Myocyte (in vitro differentiated cells): Measurements from ENCODE around the gene SYNE2. TPM values are rescaled to one million over a fixed set of nuclear protein-coding genes. Genes with fewer than 3 reads are reported as not detected.
A peak's percentile ranks its signal among the peaks of the same experiment; 100 is the strongest.
"Not testable (repeated sequence)": the region's sequence is repeated elsewhere in the genome, so short reads cannot be mapped to it uniquely, and the experiment has no call there.

Experiments used
- DNase-seq: peaks from one replicate; pipeline ENCODE4 v3.0.0-alpha.2; 2012; ENCODE audit warnings: low read depth
- total RNA-seq: library from RNA; depleted of rRNA; stranded (reverse); fragments of >200 nt; gene quantifications from 2 replicates; pipeline ENCODE4 v1.2.3, GENCODE V29; 2014

SYNE2 gene
- total RNA-seq, 1 donor from 2014 or later: 14.8 TPM

DNA sequence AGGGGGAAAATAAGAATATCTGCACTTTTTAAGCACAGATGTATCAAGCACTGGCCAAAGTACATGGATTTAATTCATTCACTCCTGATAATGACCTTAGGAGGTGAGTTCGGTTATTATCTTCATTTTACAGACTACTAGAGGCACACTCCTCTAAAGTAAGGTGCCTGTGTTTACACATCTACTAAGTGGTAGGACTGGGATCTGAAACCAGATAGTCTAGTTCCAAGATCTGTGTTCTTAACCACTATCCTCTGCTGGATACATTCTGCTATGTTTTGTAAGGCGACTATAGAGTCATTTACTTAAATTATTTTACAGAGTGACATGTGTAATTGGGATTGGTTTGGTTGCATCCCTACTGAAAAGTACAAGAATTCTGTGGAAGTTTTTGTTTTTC, 266.1 kb downstream of the SYNE2 start:
- no peak for DNase-seq

GRCh38 chr14:64119500-64119899, 266.7 kb downstream of the SYNE2 start:
- no peak for DNase-seq

DNA sequence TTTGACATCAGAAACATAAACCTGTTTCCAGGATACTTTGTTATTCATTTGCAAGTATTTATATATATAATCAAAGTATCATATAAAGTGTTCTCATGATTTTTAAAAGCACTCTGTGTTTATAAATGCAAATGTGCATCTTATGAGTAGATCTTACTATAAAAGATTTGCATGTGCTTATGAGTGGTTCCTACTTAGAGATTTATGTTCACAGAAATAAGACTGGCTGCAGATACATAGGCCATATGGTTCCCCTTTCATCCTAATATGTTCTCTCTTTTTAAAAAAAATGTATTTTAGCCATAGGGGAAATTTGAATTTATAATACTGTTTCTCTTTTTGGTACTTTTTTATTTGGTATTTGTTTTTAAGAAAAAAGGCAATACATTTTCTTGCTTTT, 267.2 kb downstream of the SYNE2 start:
- DNase-seq: no peak

DNA sequence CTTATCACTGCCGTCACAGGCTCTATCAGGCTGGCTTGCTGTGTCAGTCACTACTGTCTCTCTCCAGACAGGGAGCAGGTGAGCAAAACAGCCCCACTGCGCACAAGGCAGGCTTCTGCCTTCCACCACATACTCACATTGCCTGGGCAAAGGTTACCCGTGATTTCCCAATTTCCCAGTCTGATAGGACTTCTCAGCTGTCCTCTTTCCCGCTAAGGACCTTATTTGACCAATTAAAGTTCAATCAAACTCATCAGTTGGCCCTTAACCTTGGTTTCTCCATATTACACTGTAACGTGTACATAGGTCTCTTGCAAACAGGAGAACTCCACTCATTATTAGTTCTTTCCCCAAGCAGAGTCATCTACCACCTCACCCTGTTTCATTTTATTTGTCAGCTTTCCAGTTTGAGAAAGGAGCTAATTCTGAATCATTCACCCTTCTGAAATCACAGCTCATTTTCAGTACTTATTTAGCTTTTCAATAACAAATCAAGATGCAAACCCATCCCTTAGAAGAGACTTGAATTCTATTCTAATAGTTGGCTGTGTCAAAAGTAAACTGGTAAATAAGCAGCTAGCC, 270.5 kb downstream of the SYNE2 start:
- no peak for DNase-seq

DNA sequence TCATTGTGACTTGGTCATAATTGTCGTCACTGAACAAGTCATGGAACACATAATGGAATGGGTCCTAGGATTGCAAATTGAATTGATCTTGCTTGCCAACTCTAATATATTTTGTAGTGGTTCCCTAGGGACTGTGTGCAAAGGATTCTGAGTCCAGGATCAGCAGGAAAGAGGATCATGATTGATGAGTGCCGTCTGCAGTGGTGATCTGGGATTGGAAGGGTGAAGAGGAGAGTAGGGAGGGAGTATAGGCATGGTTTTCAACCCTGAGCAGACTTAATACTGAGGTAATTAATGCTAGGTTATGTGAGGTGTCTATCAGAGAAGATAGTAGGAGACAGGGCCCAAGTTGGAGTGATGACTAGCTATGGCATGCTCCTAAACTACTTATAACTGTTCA, 272.5 kb downstream of the SYNE2 start:
- no peak for DNase-seq

- no peak for DNase-seq
Observed at GRCh38 chr14:64126548-64126947, 273.7 kb downstream of the SYNE2 start.

DNA sequence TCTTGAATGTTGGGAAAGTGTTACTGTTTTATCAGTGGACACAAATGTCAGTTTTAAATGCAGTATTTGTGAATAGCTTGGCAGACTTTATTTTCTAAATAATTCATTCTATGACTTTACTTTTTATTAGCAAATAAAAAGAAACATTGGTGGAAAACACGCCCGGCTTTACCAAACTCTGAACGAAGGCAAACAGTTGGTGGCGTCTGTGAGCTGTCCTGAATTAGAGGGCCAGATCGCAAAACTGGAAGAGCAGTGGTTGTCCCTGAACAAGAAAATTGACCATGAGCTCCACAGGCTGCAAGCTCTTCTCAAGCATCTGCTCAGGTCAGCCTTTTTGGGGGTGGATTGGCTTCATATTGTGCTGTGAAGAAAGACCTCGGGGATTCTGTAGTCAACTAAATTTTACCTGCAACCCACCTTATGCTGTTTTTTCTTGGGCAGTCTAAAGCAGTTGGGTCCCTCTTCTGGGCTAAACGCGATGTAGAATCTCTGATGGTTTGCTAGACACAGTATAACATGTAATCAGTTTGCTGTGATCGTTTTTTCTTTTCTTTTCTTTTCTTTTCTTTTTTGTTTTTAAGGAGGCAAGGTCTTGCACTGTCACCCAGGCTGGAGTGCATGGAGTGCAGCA, 285.0 kb downstream of the SYNE2 start:
- DNase-seq: no peak

- peak; percentile 86 for DNase-seq
Observed at GRCh38 chr14:64147126-64147790, 294.5 kb downstream of the SYNE2 start.

GRCh38 chr14:64149921-64150320, 297.1 kb downstream of the SYNE2 start:
- DNase-seq: no peak

GRCh38 chr14:64158608-64159007, 305.8 kb downstream of the SYNE2 start:
- no peak for DNase-seq

DNA sequence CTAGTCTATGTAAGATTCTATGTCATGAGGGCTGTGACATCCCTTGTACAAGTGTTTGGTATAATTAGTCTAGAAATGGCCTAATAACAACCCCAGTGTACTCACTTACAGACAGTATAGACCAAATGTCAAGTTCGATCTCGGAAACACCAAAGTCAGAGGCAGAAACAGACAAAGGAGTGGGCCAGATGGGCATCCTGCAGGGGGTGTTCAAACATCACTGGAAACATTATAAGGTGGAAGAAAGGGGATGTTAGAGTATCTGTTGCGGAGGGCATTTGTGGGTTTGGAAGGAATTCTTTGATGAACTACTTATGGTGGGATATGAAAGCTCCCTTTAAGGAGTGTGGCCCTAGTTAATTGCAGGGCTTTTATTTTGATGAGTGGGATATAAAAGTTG, 306.8 kb downstream of the SYNE2 start:
- no peak for DNase-seq

GRCh38 chr14:64170181-64170580, 317.4 kb downstream of the SYNE2 start:
- no peak for DNase-seq

DNA sequence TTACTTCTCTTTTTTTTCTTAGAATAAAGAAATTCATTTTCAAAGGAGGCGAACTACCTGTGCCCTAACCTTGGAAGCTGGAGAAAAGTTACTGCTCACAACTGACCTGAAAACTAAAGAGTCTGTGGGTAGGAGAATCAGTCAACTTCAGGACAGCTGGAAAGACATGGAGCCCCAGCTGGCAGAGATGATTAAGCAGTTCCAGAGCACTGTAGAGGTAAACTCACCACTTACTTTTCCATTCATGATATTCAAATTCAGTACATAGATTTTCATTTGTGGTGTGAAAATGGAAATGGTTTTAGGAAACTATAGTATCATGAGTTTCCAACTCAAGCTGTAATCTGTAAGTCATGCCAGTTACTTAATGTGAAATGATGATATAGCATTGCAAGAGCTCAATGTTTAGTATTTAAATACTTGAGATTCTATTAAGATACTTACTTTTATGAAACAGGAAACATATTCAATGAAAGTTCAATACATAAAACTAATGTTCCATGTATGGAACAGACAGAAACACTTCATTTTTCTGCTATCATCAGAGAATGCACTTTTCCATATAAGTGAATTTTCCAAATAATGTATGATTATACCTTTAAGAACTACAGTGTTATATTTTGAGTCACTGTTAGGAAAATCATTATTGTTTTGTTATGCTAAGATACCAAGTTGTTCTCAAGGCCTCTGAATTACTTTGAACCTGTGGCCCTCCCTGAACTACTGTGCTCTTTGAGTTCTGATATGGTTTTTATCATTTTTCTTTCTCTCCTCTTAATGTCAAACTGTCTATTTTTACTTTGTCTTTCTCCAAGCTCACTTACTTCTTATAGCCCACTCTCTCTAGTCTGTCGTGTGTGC, 322.3 kb downstream of the SYNE2 start:
- peak; percentile 37 for DNase-seq

DNA sequence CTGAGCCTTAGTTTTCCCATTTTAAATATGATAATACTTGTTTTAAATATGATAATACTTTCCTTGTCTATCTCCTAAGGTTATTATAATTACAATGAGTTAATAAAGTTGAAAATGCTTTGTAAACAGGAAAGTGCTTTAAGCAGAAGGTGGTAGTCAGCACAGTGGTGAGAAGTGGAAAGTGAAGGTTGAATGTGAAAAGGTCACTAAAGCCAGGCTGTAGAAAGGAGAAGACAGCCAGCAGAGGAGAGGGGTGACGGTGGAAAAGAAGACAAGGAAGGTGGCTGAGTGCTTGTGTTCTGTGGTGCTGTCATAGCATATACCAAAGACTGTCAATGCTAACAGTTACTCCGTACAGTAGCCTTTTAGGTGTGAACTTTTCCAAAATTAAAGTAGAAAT, 323.5 kb downstream of the SYNE2 start:
- no peak for DNase-seq

DNA sequence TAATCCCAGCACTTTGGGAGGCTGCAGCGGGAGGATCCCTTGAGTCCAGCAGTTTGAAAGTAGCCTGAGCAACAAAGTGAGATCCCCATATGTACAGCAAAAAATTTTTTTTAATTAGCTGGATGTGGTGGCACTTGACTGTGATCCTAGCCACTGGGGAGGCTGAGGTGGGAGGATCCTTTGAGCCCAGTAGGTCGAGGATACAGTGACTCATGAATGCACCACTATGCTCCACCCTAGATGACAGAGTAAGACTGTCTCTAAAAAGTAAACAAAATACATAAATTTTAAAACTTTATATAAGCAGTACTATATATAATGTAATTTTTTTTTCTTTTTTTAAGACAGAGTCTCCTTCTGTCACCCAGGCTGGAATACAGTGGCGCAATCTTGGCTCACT, 326.0 kb downstream of the SYNE2 start:
- DNase-seq: no peak

- not testable (repeated sequence) for DNase-seq
Observed at GRCh38 chr14:64182908-64183307, 330.1 kb downstream of the SYNE2 start.

DNA sequence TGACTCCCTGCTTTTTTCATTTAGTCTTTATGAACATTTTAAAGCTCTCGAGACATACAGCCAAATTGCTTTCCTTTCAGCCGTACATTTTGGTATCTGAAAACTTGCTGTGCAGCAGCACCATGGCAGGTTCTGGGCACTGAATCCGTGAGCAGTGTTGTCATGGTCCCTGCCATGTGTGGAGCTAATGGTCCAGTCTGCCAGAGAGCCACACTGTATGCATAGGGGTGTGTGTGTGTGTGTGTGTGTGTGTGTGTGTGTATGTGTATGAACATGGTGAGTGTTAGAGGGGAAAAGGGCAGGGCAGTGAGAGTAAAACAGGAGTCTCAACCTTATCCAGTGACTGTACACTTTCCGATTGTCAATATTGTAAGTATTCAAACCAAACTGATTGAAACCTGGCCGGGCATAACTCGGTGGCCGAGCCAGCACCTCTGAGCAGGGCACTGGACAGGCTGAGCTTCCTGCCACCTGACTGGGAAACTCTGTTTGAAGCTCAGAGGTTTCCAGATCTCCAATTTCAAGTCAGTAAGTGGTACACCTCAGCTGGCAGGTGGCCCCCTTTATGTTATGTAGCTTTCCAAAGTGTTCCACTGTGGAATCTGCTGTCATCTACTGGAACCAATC, 331.4 kb downstream of the SYNE2 start:
- DNase-seq: no peak

- DNase-seq: no peak
Observed at GRCh38 chr14:64185184-64185583, 332.4 kb downstream of the SYNE2 start.

GRCh38 chr14:64186231-64187129, 333.7 kb downstream of the SYNE2 start:
- no peak for DNase-seq

DNA sequence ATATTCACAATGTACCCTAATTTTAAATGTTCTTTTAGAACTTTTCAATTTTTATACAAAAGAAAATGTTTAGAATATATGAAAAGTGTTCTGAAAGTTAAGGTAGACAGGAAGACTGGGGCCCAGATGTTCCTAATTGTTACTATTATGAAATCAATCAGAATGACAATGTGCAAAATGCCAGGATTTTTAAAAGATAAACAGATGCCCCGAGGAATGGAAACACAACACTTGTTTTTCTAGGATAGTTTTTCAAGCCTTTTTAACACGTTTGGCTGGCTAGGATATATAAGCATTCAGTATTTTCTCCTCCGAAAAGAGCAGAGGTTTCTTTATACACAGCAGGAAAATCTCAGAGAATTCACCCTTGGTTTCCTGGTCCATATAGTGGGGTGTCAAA, 334.5 kb downstream of the SYNE2 start:
- DNase-seq: no peak
